ENCODE results near the gene SP2. TPM values are rescaled to one million over a fixed set of nuclear protein-coding genes. Genes with fewer than 3 reads are reported as not detected.

SP2 gene
- total RNA-seq, 6 experiments from 2014 or later, result 3.1 to 7.9 (median 5.5) TPM

GRCh38 chr17:47942096-47942510 lies 46.1 kb downstream of the SP2 start:
- peaks cover 0 to 5% (median 0%) of the 10 kb centered on the region in 4 donors for H3K36me3 ChIP-seq
- WGBS (ENCODE audit: insufficient coverage, low coverage, low lambda C conversion rate, missing lambda C conversion rate), result 4% methylated on average over 4 of the region's 5 CpGs
- H3K27ac ChIP-seq, result peak overlapping the region; percentile 97 to 99 (median 98)
- ATAC-seq (no peak), DNase-seq (no peak)
- TF ChIP-seq, protein P1, sequence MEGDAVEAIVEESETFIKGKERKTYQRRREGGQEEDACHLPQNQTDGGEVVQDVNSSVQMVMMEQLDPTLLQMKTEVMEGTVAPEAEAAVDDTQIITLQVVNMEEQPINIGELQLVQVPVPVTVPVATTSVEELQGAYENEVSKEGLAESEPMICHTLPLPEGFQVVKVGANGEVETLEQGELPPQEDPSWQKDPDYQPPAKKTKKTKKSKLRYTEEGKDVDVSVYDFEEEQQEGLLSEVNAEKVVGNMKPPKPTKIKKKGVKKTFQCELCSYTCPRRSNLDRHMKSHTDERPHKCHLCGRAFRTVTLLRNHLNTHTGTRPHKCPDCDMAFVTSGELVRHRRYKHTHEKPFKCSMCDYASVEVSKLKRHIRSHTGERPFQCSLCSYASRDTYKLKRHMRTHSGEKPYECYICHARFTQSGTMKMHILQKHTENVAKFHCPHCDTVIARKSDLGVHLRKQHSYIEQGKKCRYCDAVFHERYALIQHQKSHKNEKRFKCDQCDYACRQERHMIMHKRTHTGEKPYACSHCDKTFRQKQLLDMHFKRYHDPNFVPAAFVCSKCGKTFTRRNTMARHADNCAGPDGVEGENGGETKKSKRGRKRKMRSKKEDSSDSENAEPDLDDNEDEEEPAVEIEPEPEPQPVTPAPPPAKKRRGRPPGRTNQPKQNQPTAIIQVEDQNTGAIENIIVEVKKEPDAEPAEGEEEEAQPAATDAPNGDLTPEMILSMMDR (IDR thresholded peaks at IDR 0.05), result no peak
- TF ChIP-seq POLR2A (IDR thresholded peaks at IDR 0.05), result no peak
- no peaks in the 10 kb centered on the region for H3K9me3 ChIP-seq
- intact Hi-C loops (cut with DNase I), result no loop called here
- peak overlapping the region; percentile 75 to 97 (median 86) for H3K4me3 ChIP-seq
- H3K27me3 ChIP-seq, result no peaks in the 10 kb centered on the region
- peaks cover 2 to 50% (median 20%) of the 10 kb centered on the region in 4 donors for H3K4me1 ChIP-seq

DNA sequence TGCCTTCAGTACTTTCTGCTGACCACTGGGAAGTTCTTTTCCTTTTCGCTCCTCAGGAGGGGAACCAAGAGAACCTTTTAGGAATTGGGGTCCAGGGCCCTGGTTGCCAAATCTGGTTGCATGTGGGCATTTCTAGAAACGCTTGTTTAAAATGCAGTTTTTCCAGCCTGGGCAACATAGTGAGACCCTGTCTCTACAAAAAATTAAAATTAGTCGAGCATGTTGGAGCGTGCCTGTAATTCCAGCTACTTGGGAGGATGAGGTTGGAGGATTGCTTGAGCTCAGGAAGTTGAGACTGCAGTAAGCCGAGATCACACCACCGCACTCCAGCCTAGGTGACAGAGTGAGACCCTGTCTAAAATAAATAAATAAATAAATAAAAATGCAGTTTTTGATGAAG lies 46.5 kb downstream of the SP2 start:
- Histone ChIP-seq H3K4me1 (peaks cover 2 to 55% (median 22%) of the 10 kb centered on the region in 4 donors), H3K27me3 (no peaks in the 10 kb centered on the region), H3K9me3 (no peaks in the 10 kb centered on the region), H3K4me3 (peak overlapping the region; percentile 75 to 97 (median 86)), H3K27ac (peak overlapping the region; percentile 97 to 99 (median 98)), H3K36me3 (peaks cover 0 to 5% (median 0%) of the 10 kb centered on the region in 4 donors)
- DNase-seq, result no peak
- TF ChIP-seq, protein P1 (IDR thresholded peaks at IDR 0.05), result no peak
- no peak for TF ChIP-seq POLR2A (IDR thresholded peaks at IDR 0.05)
- 34% methylated on average over 6 of the region's 6 CpGs for WGBS (ENCODE audit: insufficient coverage, low coverage, low lambda C conversion rate, missing lambda C conversion rate)
- intact Hi-C loops (cut with DNase I), result no loop called here
- ATAC-seq, result no peak

DNA sequence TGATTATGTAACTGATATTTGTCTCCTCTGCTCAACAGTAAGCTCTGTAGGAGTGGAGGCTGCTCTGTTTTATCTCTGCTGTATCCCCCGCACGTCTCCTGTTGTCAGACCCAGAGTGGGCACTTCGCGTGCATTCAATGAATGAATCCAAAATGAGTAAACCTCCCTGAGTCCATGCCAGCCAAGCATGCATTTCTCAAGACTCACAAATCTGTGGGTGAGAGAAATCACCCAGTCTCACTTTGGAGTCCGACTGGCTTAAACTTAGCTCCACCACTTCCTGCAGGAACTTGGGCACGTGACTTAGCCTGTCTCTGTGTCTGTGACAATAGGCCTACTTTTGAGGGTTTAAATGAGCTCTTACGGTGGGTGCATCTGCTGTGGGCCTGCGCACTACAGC lies 49.0 kb downstream of the SP2 start:
- no peaks in the 10 kb centered on the region for H3K9me3 ChIP-seq
- H3K4me3 ChIP-seq, result no peak overlapping the region
- DNase-seq (no peak), ATAC-seq (no peak)
- 35% methylated on average over 8 of the region's 8 CpGs for WGBS (ENCODE audit: insufficient coverage, low coverage, low lambda C conversion rate, missing lambda C conversion rate)
- peaks cover 0 to 5% (median 0%) of the 10 kb centered on the region in 4 donors for H3K36me3 ChIP-seq
- H3K27me3 ChIP-seq, result no peaks in the 10 kb centered on the region
- peak overlapping the region; percentile 61 to 98 (median 86) for H3K27ac ChIP-seq
- intact Hi-C loops (cut with DNase I), result no loop called here
- H3K4me1 ChIP-seq, result peaks cover 2 to 77% (median 33%) of the 10 kb centered on the region in 4 donors
- no peak for TF ChIP-seq POLR2A (IDR thresholded peaks at IDR 0.05)
- TF ChIP-seq, protein P1 (IDR thresholded peaks at IDR 0.05), result no peak

DNA sequence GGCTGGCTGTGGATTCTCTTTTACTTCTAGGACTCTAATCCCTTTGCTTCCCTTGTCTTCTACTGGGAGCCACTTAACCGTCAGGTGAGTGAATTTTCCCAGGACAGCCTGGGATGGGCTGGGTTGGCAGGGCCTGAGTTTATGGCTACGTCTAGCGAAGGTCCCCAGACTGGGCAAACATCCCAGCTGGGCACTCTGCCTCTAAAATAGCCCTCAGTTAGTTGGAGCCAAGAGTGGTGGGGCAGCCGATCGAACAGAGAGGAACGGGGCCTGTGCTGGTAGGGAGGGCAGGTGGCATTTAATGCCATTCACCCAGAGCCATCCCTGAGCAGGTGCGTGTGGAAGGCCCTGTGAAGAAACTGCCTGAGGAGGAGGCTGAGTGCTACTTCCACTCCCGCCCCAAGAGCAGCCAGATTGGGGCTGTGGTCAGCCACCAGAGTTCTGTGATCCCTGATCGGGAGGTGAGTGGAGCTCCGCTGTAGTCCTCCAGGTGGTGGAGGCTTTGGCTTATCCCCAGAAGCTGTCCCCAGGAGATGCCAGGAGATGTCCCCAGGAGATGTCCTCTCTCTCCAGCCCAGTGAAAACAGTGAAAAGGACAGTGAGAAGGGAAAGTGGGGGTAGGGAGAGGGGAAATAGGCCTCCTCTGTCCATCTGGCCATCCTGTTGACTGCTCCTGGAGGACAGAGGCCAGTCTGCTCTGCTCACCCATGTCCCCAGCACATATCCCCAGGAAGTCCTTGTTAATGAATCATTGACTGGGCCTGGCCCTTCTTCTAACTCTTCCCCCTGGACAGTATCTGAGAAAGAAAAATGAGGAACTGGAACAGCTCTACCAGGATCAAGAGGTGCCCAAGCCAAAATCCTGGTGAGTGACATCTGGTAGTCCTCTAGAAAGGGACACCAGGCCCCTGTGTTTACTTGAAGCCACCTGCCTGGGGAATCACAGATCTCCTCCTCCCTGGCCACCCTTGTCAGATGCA lies 49.8 kb downstream of the SP2 start:
- peak overlapping the region; percentile 61 to 98 (median 86) for H3K27ac ChIP-seq
- DNase-seq, result peak; percentile 72 to 92 (median 86)

More for the DNA sequence above, 49.8 kb downstream of the SP2 start:
- intact Hi-C loops (cut with DNase I), result no loop called here
- 42% methylated on average over 10 of the region's 10 CpGs for WGBS (ENCODE audit: insufficient coverage, low coverage, low lambda C conversion rate, missing lambda C conversion rate)
- peak; percentile 6 to 32 (median 8) for ATAC-seq
- Histone ChIP-seq H3K4me1 (peaks cover 2 to 81% (median 35%) of the 10 kb centered on the region in 4 donors), H3K4me3 (no peak overlapping the region), H3K36me3 (peaks cover 0 to 5% (median 0%) of the 10 kb centered on the region in 4 donors), H3K9me3 (no peaks in the 10 kb centered on the region), H3K27me3 (no peaks in the 10 kb centered on the region)
- TF ChIP-seq, protein P1 (IDR thresholded peaks at IDR 0.05), result peak in 1 of 4 donors; percentile 2
- TF ChIP-seq POLR2A (IDR thresholded peaks at IDR 0.05), result peak; percentile 59
